ENCODE measurements around the gene PIGS.
A peak's percentile ranks its signal among the peaks of the same experiment; 100 is the strongest.

Gene PIGS

DNA sequence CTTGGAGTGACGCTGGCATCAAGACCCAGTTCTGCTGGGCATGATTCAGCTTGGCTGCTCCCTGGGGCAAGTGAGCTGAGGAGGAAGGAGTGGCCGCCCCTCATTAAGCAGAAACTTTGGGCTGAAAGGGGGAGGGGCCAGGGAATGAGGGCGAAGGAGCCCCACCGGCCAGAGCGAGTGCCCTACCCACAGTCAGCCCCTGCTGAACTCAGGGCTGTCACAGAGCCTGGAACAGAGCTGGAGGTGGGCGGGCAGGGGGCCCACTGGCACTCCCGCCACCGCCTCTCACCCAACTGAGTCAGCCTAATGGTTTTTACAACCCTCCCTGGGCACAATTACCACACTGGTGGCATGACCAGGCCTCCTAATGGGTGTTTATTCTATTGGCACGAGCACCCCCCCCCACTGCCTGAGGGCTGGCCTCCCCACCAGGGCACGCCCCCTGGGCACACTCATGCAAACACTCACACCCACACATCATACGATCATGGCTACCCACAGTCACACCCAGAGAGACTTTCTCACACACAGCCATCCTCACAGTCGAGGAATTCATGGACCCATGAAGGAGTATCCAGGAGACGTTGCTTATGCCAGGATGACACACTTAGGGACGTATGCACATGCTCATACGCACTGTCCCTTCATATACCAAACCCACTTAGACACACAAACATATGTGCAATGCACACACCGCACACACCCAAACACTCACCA, 38.1 kb downstream of the PIGS start:
- FAIRE-seq (no peak), DNase-seq (ENCODE audit: insufficient read length, low spot score) (no peak)
- no peak for TF ChIP-seq PAX5 (IDR thresholded peaks at IDR 0.05; ENCODE audit: insufficient read depth, low read length, severe bottlenecking)
- TF ChIP-seq POLR2A (IDR thresholded peaks at IDR 0.05; ENCODE audit: low read depth, low read length) = no peak
- no peak for TF ChIP-seq TAF1 (IDR thresholded peaks at IDR 0.05; ENCODE audit: low read depth, low read length)
- no peak for TF ChIP-seq POLR2AphosphoS5 (IDR thresholded peaks at IDR 0.05; ENCODE audit: low read depth, low read length)
- TF ChIP-seq POU2F2 (IDR thresholded peaks at IDR 0.05; ENCODE audit: low read depth, low read length) = no peak
- no peak for TF ChIP-seq SPI1 (IDR thresholded peaks at IDR 0.05; ENCODE audit: low read depth, low read length)

DNA sequence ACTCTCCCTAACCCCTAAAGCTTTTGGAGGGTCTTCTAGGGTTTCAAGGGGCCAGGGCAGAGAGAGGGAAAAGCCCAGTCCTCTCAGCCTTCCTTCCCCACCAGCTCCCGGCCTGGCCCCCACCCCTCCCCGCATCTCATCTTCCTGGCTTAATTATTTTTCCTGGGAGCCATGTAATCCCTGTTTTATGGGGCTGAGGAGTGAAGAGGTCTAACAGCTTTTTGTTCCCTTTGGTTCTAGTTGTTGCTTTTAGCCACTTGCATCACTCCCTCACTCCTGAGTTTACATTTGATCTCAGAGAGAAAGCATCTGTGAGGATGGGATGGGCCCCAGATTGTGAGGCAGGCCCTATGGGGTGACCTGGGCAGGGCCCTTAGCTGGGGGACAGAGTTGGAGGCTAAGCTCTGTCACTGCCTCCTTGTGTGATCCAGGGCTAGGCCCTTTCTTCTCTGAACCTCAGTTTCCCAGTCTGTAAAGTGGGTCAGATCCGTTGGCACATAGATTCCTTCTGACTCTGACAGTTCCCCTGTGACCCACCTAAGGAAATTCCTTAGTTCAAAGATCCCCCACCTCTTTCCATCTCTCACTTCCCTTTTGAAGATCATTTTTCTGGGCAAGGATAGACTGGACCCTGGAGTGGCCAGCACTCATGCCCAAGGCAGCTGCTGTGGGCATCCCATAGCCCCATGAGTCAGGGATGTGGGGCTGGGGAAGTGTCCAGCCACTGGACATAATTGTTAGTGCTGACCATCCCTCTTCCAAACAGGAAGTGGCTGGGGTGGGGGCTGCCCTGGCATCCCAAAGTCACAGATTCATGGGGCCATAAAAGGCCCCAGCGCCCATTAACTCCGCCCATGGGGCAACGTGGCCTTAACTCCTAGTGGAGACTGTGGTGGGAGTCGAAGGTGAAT, 39.0 kb downstream of the PIGS start:
- FAIRE-seq (no peak), DNase-seq (ENCODE audit: insufficient read length, low spot score) (no peak)
- TF ChIP-seq POLR2A (IDR thresholded peaks at IDR 0.05; ENCODE audit: low read depth, low read length) = no peak
- TF ChIP-seq SPI1 (IDR thresholded peaks at IDR 0.05; ENCODE audit: low read depth, low read length) = 0 out of 2 replicates have a peak, but pooled peaks have one; percentile 8
- no peak for TF ChIP-seq POLR2AphosphoS5 (IDR thresholded peaks at IDR 0.05; ENCODE audit: low read depth, low read length)

GRCh38 chr17:28530926-28531325, 40.4 kb downstream of the PIGS start:
- FAIRE-seq = no peak

GRCh38 chr17:28530250-28530649, 41.1 kb downstream of the PIGS start:
- FAIRE-seq = no peak
- TF ChIP-seq TAF1 (IDR thresholded peaks at IDR 0.05; ENCODE audit: low read depth, low read length) = no peak
- DNase-seq (ENCODE audit: insufficient read length, low spot score) = no peak

More at GRCh38 chr17:28530926-28531325, 40.4 kb downstream of the PIGS start:
- TF ChIP-seq TAF1 (IDR thresholded peaks at IDR 0.05; ENCODE audit: low read depth, low read length) (no peak), SPI1 (IDR thresholded peaks at IDR 0.05; ENCODE audit: low read depth, low read length) (no peak), POU2F2 (IDR thresholded peaks at IDR 0.05; ENCODE audit: low read depth, low read length) (no peak), POLR2A (IDR thresholded peaks at IDR 0.05; ENCODE audit: low read depth, low read length) (no peak), PAX5 (IDR thresholded peaks at IDR 0.05; ENCODE audit: insufficient read depth, low read length, severe bottlenecking) (no peak), POLR2AphosphoS5 (IDR thresholded peaks at IDR 0.05; ENCODE audit: low read depth, low read length) (no peak)
- DNase-seq (ENCODE audit: insufficient read length, low spot score) = no peak

DNA sequence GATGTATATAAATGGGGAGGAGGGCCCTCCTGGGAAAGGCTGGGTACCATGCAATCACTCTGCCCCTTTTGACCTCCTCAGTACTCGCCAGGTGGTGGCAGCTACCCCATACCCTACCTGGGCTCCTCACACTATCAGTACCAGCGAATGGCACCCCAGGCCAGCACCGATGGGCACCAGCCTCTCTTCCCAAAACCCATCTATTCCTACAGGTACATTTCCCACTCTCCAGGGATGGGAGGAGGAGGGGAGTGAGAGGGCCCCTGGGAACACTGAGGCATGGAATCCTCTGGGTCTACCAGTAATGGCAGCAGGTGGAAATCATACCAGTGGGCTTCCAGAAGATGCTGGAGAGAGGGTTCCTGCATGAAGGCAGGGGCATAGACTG, 42.3 kb downstream of the PIGS start:
- no peak for TF ChIP-seq POU2F2 (IDR thresholded peaks at IDR 0.05; ENCODE audit: low read depth, low read length)
- TF ChIP-seq POLR2AphosphoS5 (IDR thresholded peaks at IDR 0.05; ENCODE audit: low read depth, low read length) = no peak
- no peak for TF ChIP-seq SPI1 (IDR thresholded peaks at IDR 0.05; ENCODE audit: low read depth, low read length)
- TF ChIP-seq POLR2A (IDR thresholded peaks at IDR 0.05; ENCODE audit: low read depth, low read length) = no peak
- TF ChIP-seq TAF1 (IDR thresholded peaks at IDR 0.05; ENCODE audit: low read depth, low read length) = no peak
- no peak for TF ChIP-seq PAX5 (IDR thresholded peaks at IDR 0.05; ENCODE audit: insufficient read depth, low read length, severe bottlenecking)
- DNase-seq (ENCODE audit: insufficient read length, low spot score) (no peak), FAIRE-seq (no peak)

- FAIRE-seq (no peak), DNase-seq (ENCODE audit: insufficient read length, low spot score) (no peak)
- TF ChIP-seq POLR2AphosphoS5 (IDR thresholded peaks at IDR 0.05; ENCODE audit: low read depth, low read length) = no peak
- no peak for TF ChIP-seq SPI1 (IDR thresholded peaks at IDR 0.05; ENCODE audit: low read depth, low read length)
- TF ChIP-seq POLR2A (IDR thresholded peaks at IDR 0.05; ENCODE audit: low read depth, low read length) = no peak
- no peak for TF ChIP-seq PAX5 (IDR thresholded peaks at IDR 0.05; ENCODE audit: insufficient read depth, low read length, severe bottlenecking)
- no peak for TF ChIP-seq POU2F2 (IDR thresholded peaks at IDR 0.05; ENCODE audit: low read depth, low read length)
- TF ChIP-seq TAF1 (IDR thresholded peaks at IDR 0.05; ENCODE audit: low read depth, low read length) = no peak
Measured at GRCh38 chr17:28528327-28529012, 42.9 kb downstream of the PIGS start.

DNA sequence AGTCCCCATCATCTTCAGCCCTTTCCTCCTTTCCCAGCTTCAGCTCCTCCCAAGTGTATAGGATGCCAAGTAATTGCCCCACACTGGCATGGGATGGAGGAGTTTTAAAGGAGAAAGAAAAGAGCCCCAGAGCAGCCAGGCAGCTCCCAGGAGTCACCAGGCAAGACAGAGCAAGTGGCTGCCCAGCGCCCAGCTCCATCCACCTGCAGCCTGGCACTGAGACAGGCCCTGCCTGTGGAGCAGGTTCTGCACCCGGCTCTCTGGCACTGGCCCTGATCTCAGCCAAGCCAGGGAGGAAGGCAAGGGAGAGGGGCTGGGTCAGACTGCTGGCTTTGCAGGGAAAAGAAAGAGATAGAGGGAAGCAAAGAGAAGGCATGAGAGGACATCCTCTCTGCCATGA, 43.5 kb downstream of the PIGS start:
- TF ChIP-seq POU2F2 (IDR thresholded peaks at IDR 0.05; ENCODE audit: low read depth, low read length) (no peak), POLR2AphosphoS5 (IDR thresholded peaks at IDR 0.05; ENCODE audit: low read depth, low read length) (no peak), TAF1 (IDR thresholded peaks at IDR 0.05; ENCODE audit: low read depth, low read length) (no peak), SPI1 (IDR thresholded peaks at IDR 0.05; ENCODE audit: low read depth, low read length) (no peak), POLR2A (IDR thresholded peaks at IDR 0.05; ENCODE audit: low read depth, low read length) (no peak), PAX5 (IDR thresholded peaks at IDR 0.05; ENCODE audit: insufficient read depth, low read length, severe bottlenecking) (no peak)
- no peak for DNase-seq (ENCODE audit: insufficient read length, low spot score)
- FAIRE-seq = no peak

GRCh38 chr17:28527181-28527681, 44.1 kb downstream of the PIGS start:
- DNase-seq (ENCODE audit: insufficient read length, low spot score) (no peak), FAIRE-seq (peak; percentile 45)
- no peak for TF ChIP-seq POLR2AphosphoS5 (IDR thresholded peaks at IDR 0.05; ENCODE audit: low read depth, low read length)
- no peak for TF ChIP-seq POLR2A (IDR thresholded peaks at IDR 0.05; ENCODE audit: low read depth, low read length)
- TF ChIP-seq TAF1 (IDR thresholded peaks at IDR 0.05; ENCODE audit: low read depth, low read length) = no peak
- TF ChIP-seq POU2F2 (IDR thresholded peaks at IDR 0.05; ENCODE audit: low read depth, low read length) = no peak
- no peak for TF ChIP-seq PAX5 (IDR thresholded peaks at IDR 0.05; ENCODE audit: insufficient read depth, low read length, severe bottlenecking)
- TF ChIP-seq SPI1 (IDR thresholded peaks at IDR 0.05; ENCODE audit: low read depth, low read length) = no peak

GRCh38 chr17:28526381-28526780, 44.9 kb downstream of the PIGS start:
- TF ChIP-seq SPI1 (IDR thresholded peaks at IDR 0.05; ENCODE audit: low read depth, low read length) (no peak), POLR2AphosphoS5 (IDR thresholded peaks at IDR 0.05; ENCODE audit: low read depth, low read length) (no peak), POLR2A (IDR thresholded peaks at IDR 0.05; ENCODE audit: low read depth, low read length) (no peak), POU2F2 (IDR thresholded peaks at IDR 0.05; ENCODE audit: low read depth, low read length) (no peak), PAX5 (IDR thresholded peaks at IDR 0.05; ENCODE audit: insufficient read depth, low read length, severe bottlenecking) (no peak)
- DNase-seq (ENCODE audit: insufficient read length, low spot score) (no peak), FAIRE-seq (no peak)
